Astrocyte (in vitro differentiated cells and primary cell): ENCODE data around the gene COL19A1.

Source experiments
- CTCF ChIP-seq: IDR thresholded peaks from 2 replicates; pipeline ENCODE4 v1.5.1; 2011; ENCODE audit warnings: low read depth, mild to moderate bottlenecking, inconsistent platforms, low read length, moderate library complexity; ENCODE audit not compliant: insufficient read depth
- EZH2 ChIP-seq: IDR thresholded peaks from 2 replicates; pipeline ENCODE4 v1.6.1; 2012; ENCODE audit warnings: mild to moderate bottlenecking, low read length, inconsistent platforms; ENCODE audit not compliant: insufficient read depth

GRCh38 chr6:69984506-69984905 lies 118.2 kb downstream of the COL19A1 start:
- TF ChIP-seq CTCF (no peak), EZH2 (no peak)
